HG02884 (cell line): Measurements from ENCODE around the gene LGALS9.
A peak's percentile ranks its signal among the peaks of the same experiment; 100 is the strongest.

Experiments
- ATAC-seq: cut with Tn5 transposase; IDR thresholded peaks from one replicate; pipeline ENCODE4 v1.9.1; 2021; ENCODE audit warnings: mild to moderate bottlenecking, moderate library complexity; ENCODE audit not compliant: unreplicated experiment

LGALS9 gene

GRCh38 chr17:27630607-27631410, at the start of gene LGALS9:
LGALS9 (plus strand) TSS chr17:27631188; CDS start chr17:27631266, 78 bp downstream.
- ATAC-seq = peak; percentile 50

- ATAC-seq = no peak
These were observed 48.3 kb upstream of the LGALS9 start for GRCh38 chr17:27582696-27583095.

- ATAC-seq = no peak
These were observed 45.8 kb upstream of the LGALS9 start for GRCh38 chr17:27585153-27585681.

GRCh38 chr17:27585792-27586191, 45.2 kb upstream of the LGALS9 start:
- no peak for ATAC-seq

GRCh38 chr17:27586203-27586721, 44.7 kb upstream of the LGALS9 start:
- ATAC-seq = no peak

GRCh38 chr17:27588354-27588753, 42.6 kb upstream of the LGALS9 start:
- no peak for ATAC-seq

GRCh38 chr17:27590864-27591263, 40.1 kb upstream of the LGALS9 start:
- ATAC-seq = no peak

- ATAC-seq = no peak
These were observed 39.0 kb upstream of the LGALS9 start for GRCh38 chr17:27591986-27592385.

GRCh38 chr17:27593232-27593856, 37.6 kb upstream of the LGALS9 start:
- ATAC-seq = no peak

- ATAC-seq = no peak
These were observed 37.1 kb upstream of the LGALS9 start for GRCh38 chr17:27593857-27594255.

GRCh38 chr17:27595208-27595607, 35.8 kb upstream of the LGALS9 start:
- no peak for ATAC-seq

- ATAC-seq = no peak
These were observed 34.9 kb upstream of the LGALS9 start for GRCh38 chr17:27596096-27596495.

- no peak for ATAC-seq
These were observed 34.3 kb upstream of the LGALS9 start for GRCh38 chr17:27596566-27597187.

GRCh38 chr17:27597188-27597580, 33.8 kb upstream of the LGALS9 start:
- ATAC-seq = no peak

- no peak for ATAC-seq
These were observed 33.1 kb upstream of the LGALS9 start for GRCh38 chr17:27597783-27598320.

GRCh38 chr17:27598337-27599050, 32.5 kb upstream of the LGALS9 start:
- no peak for ATAC-seq

- no peak for ATAC-seq
These were observed 30.5 kb upstream of the LGALS9 start for GRCh38 chr17:27600471-27600870.

- no peak for ATAC-seq
These were observed 29.7 kb upstream of the LGALS9 start for GRCh38 chr17:27601069-27601974.

GRCh38 chr17:27601975-27602302, 29.0 kb upstream of the LGALS9 start:
- no peak for ATAC-seq
